Embryonic facial prominence (tissue), 1 donor: ENCODE results near the gene NGB.
A peak's percentile ranks its signal among the peaks of the same experiment; 100 is the strongest.
"Not testable (repeated sequence)": the region's sequence is repeated elsewhere in the genome, so short reads cannot be mapped to it uniquely, and the experiment has no call there.

Experiments
- DNase-seq: peaks from one replicate; pipeline ENCODE4 v3.0.0-alpha.2; 2016; ENCODE audit errors: extremely low spot score

The NGB gene

GRCh38 chr14:77271113-77271710 lies at the start of gene NGB:
Gene NGB (minus strand): TSS chr14:77271206. CDS start chr14:77270937, 269 bp downstream.
- no peak for DNase-seq

- DNase-seq: peak; percentile 78
Observed at GRCh38 chr14:77320238-77320935, 49.4 kb upstream of the NGB start, which contains the start of gene POMT2. Gene POMT2 (minus strand): TSS chr14:77320883. CDS start chr14:77320681, 202 bp downstream.

GRCh38 chr14:77319422-77319821 lies 48.4 kb upstream of the NGB start:
- no peak for DNase-seq

GRCh38 chr14:77318756-77319155 lies 47.8 kb upstream of the NGB start:
- DNase-seq: not testable (repeated sequence)

GRCh38 chr14:77318006-77318553 lies 47.1 kb upstream of the NGB start:
- DNase-seq: no peak

- DNase-seq: no peak
Observed at GRCh38 chr14:77316872-77317301, 45.9 kb upstream of the NGB start.

GRCh38 chr14:77316195-77316505 lies 45.1 kb upstream of the NGB start:
- no peak for DNase-seq

GRCh38 chr14:77314539-77315457 lies 43.8 kb upstream of the NGB start:
- DNase-seq: no peak

GRCh38 chr14:77314043-77314442 lies 43.0 kb upstream of the NGB start:
- DNase-seq: no peak

- no peak for DNase-seq
Observed at GRCh38 chr14:77313371-77313770, 42.4 kb upstream of the NGB start.

GRCh38 chr14:77311217-77311616 lies 40.2 kb upstream of the NGB start:
- DNase-seq: no peak

- DNase-seq: no peak
Observed at GRCh38 chr14:77310026-77310425, 39.0 kb upstream of the NGB start.

- DNase-seq: no peak
Observed at GRCh38 chr14:77309131-77309530, 38.1 kb upstream of the NGB start.

- DNase-seq: peak; percentile 15
Observed at GRCh38 chr14:77306851-77307496, 36.0 kb upstream of the NGB start.

GRCh38 chr14:77306416-77306815 lies 35.4 kb upstream of the NGB start:
- DNase-seq: no peak

GRCh38 chr14:77305696-77306095 lies 34.7 kb upstream of the NGB start:
- DNase-seq: no peak

- DNase-seq: no peak
Observed at GRCh38 chr14:77303417-77304156, 32.6 kb upstream of the NGB start.

- DNase-seq: no peak
Observed at GRCh38 chr14:77302926-77303325, 31.9 kb upstream of the NGB start.

GRCh38 chr14:77301103-77301502 lies 30.1 kb upstream of the NGB start:
- DNase-seq: peak; percentile 32

- no peak for DNase-seq
Observed at GRCh38 chr14:77299771-77300170, 28.8 kb upstream of the NGB start.

GRCh38 chr14:77296906-77297305 lies 25.9 kb upstream of the NGB start:
- DNase-seq: no peak
